Vagina (tissue), 2 donors: ENCODE results near the gene DRD1.

Experiments used
- CTCF ChIP-seq, 3 experiments: fragments of 450-650 bp in 2 of 3; fragments of 200-600 bp in 1 of 3; sonication (generic) in 1 of 3; IDR thresholded peaks; one replicate each; pipeline ENCODE4 v1.5.1; 2017 to 2019; ENCODE audit warnings: antibody characterized with exemption in 3 of 3, mild to moderate bottlenecking in 2 of 3, moderate library complexity in 2 of 3
- POLR2A ChIP-seq, 2 donors: fragments of 450-650 bp; IDR thresholded peaks; one replicate each; pipeline ENCODE4 v1.6.1; 2017; ENCODE audit warnings: antibody characterized with exemption in 2 of 2, mild to moderate bottlenecking in 2 of 2, moderate library complexity in 2 of 2
- POLR2AphosphoS5 ChIP-seq, 2 donors: sonication (generic); formaldehyde crosslinking; IDR thresholded peaks; one replicate each; pipeline ENCODE4 v1.9.0; 2017; ENCODE audit warnings: antibody characterized with exemption in 2 of 2, mild to moderate bottlenecking in 2 of 2, low read depth in 1 of 2; ENCODE audit not compliant: insufficient read depth in 1 of 2

GRCh38 chr5:175460552-175460951 is 16.6 kb upstream of the DRD1 start:
- no peak for TF ChIP-seq CTCF (IDR thresholded peaks at IDR 0.05)
- no peak for TF ChIP-seq POLR2AphosphoS5 (IDR thresholded peaks at IDR 0.05; ENCODE audit: insufficient read depth in 1 of 2, low read depth in 1 of 2)
- no peak for TF ChIP-seq POLR2A (IDR thresholded peaks at IDR 0.05)
